HG02885 (cell line): ENCODE data around the gene EFHD2.
"Not testable (repeated sequence)": the region's sequence is repeated elsewhere in the genome, so short reads cannot be mapped to it uniquely, and the experiment has no call there.

Experiments used
- ATAC-seq: cut with Tn5 transposase; IDR thresholded peaks from one replicate; pipeline ENCODE4 v1.9.1; 2021; ENCODE audit warnings: mild to moderate bottlenecking; ENCODE audit not compliant: unreplicated experiment, poor library complexity

Gene EFHD2, protein sequence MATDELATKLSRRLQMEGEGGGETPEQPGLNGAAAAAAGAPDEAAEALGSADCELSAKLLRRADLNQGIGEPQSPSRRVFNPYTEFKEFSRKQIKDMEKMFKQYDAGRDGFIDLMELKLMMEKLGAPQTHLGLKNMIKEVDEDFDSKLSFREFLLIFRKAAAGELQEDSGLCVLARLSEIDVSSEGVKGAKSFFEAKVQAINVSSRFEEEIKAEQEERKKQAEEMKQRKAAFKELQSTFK

DNA sequence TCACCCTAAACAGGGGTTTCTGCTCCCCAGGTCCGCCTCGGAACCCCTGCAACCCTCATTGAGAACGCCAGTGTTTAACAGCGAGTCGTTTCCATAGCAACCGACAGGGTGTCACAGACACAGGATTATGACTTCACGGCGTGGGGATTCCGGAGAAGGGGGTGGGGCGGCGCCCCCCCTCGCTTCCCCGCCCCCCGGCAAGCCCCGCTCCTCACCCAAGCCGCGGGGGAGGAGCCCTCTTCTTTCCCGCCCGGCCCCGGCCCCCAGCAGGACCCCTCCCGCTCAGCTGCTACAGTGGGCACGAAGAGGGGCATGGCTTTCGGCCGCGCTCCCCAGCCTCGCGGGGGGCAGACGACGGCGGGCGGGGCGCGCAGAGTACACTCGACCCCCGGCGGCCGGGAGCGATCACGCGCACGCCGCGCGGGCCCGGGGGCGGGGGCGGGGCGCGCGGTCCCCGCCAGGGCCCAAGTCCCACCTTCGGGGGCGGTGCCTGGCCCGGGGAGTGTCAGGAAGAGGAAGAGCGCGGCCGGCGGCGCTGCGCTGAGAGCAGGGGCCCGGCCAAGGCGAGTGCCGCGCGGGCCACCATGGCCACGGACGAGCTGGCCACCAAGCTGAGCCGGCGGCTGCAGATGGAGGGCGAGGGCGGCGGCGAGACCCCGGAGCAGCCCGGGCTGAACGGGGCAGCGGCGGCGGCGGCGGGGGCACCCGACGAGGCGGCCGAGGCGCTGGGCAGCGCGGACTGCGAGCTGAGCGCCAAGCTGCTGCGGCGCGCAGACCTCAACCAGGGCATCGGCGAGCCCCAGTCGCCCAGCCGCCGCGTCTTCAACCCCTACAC is at the start of gene EFHD2:
TSS of gene EFHD2 (plus strand) at position 501 of the 835 bp plus-strand sequence. CDS start at position 585, 84 bp downstream.
- ATAC-seq, result peak; percentile 81

DNA sequence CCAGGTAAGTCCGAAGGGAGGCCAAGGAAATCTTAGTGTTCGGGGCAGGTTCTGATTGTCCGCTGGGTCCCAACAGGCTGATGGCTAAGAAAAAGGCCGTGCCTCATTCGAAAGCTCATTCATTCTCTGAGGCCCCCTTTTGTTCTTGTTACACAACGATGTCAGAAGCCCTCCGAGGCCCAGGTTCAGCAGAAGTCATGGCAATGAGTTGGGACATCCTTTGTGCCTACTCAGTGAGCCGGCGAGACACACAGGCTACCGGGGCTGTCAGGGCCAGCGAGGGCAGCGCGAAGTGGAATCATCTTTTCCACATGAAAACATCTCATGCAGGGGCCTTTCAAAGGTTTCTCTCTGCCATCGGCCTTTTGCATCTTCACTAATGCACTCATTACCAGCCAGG is 49.0 kb upstream of the EFHD2 start:
- ATAC-seq, result no peak

DNA sequence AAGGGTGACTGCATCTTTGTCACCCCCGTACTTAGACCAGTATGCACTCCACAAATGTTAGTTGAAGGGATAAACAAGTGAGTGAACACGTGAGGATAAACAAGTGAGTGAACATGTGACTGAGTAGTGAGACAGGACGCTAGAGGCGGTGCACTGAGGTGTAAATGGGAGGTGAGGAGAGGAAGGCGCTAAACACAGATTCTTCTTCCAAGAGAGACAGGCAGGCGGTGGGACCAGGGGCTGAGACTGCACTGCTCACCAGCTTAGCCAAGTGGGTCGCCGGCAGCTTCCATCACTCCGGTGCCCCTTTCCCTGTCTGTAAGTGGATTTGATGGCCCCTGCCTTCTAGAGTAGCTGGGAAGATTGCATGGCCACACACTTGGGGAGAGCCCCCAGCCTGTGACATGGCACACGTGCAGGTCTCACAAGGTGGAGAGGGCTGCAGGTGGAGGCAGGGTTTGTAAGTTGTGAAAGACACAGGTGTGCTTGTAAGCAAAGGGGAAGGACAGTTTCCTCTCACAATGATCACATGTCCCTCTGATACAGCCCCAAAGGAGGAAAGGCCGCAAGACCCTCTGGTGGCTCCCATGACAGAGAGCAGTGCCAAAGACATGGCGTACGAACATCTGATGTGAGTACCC is 47.5 kb upstream of the EFHD2 start:
- ATAC-seq, result no peak

DNA sequence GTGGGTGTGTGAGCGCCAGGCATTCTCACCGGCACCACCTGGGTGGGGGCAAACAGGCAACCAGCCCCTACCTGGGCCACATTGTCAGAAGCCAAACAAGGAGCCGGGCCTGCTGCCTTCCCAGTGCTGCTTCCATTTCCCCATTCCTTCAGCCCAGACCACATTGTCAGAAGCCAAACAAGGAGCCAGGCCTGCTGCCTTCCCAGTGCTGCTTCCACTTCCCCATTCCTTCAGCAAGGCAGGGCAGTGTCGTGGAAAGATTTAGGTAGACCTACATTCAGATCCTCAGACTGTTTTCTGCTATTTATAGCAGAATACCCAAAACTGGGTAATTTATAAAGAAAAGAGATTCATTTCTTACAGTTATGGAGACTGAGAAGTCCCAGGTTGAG is 47.0 kb upstream of the EFHD2 start:
- ATAC-seq, result no peak

DNA sequence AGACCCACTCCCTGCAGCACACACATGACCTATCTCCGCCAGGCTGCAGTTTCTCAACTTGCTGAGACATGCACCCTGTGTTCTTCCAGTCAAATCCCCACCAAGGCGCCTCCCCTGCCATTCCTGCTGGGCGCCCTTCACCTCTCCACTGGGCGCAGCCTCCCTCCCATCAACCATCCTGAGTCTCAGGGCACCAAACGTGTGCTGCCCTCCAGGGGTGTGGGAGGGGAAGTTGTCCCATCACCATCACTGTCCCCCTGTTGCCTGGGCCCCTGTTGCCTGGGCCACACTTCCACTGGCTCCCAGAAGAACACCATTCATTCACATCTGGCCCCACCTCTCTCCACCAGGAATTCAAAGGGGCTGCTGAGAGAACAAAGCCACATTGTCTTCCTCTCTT is 44.9 kb upstream of the EFHD2 start:
- no peak for ATAC-seq

DNA sequence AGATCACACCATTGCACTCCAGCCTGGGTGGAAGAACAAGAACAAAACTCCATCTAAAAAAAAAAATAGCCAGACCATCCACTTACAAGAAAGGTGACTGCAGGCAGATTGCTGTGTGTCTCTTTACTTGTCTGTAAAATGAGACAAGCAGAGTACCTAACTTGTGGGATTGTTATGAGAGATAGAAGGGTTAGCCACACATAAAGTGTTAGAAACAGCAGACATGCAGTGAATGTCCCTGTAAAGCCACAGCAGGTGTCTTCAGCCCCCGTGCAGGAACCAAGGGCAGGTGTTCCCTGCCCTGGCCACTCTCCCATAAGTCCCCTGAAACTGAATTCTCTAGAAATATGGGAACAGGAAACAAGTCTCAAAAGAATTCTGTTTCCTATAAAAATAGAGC is 40.8 kb upstream of the EFHD2 start:
- ATAC-seq, result no peak

DNA sequence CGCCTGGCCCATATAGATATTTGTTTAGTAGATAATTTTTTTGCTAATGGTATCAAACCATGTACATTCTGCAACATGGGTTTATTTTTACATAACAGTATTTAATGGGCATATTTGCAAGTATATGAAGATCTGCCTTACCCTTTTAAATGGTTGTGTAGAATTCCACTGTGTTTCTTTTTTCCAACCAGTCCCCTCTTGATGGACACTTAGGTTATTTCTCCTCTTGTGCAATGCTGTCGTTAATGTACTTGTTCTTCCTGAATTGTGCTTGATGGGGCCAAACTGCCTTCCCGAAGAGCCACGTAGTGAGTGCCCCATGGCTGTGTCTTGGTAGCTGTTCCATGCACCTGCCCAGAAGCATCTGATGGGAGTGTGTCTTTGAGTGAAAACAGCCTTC is 39.4 kb upstream of the EFHD2 start:
- no peak for ATAC-seq

DNA sequence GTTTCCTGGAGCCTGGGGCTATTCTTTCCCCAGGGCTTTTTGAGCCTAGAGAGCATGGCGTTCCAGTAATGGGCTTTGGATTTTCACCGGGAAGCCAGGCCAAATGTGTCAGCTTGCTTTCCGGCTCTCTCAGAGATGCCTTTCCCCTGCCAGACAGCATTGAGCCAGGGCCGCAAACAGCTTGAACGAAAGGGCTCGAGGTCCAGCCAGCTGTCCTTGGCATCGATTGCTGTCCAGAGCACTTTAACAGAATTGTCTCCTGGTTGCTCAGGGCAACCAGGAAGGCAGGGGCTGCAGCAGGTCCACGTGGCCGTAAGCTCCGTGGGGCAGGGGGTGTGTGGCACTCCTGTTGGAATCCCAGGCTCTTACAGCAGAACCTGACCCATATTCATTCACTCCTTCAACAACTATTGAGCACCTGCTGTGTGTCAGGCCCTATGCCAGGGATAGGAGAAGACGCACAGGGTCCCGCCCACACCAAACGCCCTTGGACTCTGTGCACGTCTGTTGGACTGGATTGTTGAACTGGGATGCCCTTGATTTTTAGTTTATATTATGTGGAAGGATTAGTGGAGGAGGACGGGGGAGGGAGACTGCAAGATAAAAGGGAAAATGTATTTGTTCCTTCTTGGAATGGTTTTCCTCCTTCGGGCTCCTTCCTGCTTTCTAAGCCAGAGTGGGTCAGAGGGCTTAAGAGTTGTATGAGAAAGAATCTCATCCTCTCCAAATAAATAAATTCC is 38.7 kb upstream of the EFHD2 start:
- ATAC-seq, result no peak

DNA sequence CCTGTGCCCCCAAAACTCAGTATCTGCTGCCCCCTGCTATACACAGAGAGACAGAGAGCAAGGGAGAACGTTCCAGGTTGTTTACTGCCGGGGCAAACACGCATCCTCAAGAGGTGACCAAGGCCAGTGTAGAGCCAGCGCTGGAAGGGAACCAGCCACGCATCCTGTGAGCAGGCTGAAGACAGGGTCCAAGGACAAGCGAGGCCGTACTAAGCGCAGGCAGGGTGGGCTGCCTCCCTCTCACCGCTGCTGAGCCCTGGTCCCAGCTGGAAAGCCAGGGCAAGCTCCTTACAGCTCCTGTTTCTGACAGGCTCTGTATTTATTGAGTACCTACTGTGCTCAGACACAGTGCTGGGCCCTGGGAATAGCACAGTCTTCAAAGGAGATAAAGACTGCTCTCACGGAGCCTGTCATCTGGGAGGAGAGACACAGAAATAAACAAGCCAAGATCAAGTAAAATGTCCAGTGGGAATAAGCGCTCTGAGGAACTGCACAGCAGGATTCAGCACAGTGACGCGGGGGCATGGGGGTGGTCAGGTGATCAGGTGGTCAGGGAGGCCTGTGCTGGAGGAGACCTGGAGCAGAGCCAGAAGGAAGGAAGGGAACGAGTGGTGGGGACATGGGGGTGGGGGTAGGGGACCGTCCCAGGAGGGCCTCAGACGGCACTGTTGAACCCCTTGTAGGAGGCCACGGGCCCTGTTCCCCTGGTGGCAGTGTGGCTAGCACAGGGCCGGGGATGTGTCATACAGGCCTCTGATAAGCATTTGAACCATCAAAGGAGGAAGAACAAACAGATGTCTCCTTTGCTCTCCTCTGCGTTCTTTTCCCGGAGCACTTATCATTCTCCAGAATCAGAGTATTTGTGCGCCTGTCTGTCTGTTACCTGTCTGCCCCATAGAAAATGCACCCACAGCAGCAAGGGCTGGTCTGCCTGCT is 37.8 kb upstream of the EFHD2 start:
- ATAC-seq, result no peak

DNA sequence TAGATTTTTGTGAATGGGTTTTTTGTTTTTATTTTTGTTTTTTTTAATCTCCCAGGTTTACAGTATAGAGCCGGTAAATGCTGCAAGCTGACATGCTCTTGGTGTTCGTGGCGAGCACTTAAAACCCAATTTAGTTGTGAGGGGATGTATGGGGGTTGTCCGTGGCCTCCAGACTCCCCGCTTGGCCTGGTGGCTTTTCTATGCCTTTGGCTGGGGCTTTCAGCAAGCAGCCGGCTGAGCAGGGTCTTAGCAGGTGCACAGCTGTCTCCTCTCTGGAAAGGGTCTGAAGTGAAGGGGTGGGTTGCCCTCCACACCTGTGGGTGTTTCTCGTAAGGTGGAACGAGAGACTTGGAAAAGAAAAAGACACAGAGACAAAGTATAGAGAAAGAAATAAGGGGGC is 31.0 kb upstream of the EFHD2 start:
- no peak for ATAC-seq

DNA sequence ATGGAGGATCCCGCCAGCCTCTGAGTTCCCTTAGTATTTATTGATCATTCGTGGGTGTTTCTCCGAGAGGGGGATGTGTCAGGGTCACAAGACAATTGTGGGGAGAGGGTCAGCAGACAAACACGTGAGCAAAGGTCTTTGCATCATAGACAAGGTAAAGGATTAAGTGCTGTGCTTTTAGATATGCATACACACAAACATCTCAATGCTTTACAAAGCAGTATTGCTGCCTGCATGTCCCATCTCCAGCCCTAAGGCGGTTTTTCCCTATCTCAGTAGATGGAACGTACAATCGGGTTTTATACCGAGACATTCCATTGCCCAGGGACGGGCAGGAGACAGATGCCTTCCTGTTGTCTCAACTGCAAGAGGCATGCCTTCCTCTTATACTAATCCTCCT is 30.5 kb upstream of the EFHD2 start:
- ATAC-seq, result not testable (repeated sequence)

DNA sequence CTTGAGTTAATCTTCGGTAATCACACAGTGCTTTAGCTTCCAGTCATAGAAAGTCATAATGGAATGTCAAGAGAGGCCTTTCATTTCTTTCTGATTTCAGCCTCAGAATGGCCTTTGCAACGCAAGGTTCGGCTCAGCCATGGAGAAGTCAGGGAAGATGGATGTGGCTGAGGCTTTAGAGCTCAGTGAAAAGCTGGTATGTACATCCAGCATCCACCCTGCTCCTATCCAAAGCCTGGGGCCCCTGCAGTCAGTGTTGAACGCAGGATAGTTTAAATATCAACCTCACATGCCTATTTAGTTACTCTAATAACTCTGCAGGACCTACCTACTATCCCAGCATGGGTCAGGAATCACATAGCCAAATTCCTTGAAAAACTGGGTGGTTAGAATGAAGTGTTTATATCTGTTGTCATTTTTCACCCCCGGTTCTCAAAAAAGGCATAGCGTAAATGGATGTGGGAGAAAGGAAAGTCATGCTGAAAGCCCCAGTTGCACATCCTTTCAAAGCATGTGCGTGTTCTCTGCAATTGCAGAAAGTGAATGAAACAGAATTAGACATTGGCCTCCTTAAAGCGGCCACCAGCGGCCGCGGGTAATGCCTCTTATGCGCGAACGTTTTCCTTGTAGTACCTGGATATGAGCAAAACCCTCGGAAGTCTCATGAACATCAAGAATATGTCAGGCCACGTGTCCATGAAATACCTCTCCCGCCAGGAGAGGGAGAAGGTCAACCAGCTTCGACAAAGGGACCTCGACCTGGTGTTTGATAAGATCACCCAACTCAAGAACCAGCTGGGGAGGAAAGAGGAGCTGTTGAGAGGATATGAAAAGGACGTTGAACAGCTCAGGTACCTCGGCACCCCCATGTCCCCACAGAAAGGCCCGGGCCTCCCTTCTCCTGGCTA is 28.8 kb upstream of the EFHD2 start:
- ATAC-seq, result no peak

DNA sequence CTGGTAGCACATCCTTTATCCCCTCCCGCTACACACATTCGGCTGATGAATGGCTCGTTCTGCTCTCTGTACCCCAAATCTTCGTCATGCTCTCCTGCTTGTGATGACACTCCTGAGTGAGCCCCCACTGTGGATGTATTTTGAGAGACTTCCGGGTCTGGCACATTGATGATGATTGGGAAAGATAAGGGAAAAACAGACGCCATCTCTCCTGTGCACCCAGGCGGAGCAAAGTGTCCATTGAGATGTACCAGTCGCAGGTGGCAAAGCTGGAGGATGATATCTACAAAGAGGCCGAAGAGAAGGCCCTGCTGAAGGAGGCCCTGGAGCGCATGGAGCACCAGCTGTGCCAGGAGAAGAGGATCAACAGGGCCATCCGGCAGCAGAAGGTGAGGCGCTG is 27.9 kb upstream of the EFHD2 start:
- ATAC-seq, result no peak

DNA sequence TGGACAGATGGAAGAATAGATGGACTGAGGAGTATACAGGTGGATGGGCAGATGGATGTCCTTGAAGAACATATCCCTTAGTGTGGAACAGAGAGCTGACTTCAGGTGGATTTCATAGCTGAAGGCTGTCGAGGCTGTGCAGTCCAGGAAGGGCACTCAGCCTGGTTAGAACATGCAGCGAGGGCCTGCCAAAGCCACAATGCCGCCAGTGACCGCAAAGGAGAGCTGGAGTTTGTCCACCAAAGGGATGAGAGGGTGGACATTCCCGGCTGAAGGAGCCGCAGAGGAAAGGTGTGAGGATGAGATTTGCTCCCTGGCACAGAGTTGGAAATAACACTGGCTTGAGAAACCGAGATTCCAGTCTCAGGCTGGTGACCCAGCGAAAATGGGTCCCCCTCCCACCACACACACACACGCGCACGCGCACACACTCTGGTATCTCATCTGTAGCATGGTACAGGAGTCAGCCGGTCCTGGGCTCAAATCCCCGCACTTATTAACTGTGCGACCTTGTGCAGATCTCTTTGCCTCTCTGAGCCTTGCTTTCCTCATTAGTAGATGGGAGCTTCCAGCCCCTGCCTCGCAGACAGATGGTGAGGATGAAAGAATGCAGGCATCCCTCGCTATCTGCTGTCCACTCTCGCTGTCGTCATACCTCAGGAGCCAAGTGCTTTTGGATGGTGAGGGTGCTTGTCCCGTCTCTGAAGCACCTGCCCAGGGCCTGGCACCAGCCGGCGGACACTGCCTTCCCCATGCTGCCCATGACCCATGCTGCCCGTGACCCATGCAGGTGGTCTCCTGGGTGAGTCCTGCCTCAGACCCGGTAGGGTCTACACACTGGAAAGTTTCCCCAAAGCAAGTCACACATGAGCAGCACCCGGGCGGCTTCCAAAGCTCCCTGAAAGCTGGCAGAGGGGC is 26.8 kb upstream of the EFHD2 start:
- ATAC-seq, result no peak

DNA sequence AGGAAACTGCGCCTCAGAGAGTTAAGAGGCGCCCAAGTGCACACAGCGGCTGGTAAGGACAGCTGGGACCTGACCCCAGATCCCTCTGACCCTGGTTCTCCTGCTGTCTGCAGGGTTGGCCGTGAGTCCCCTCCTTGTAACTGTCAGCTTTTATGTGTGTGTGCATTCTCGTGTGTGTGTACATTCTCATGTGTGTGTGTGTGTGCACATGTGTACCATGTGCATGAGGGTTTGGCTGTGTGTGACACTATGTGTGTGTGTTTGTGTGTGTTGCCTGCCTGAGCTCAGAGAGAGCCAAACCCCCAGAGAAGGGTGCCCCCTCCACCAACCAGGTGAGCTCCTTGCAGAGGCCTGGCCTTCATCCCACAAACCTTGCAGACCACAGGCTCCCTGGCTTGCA is 25.9 kb upstream of the EFHD2 start:
- ATAC-seq, result no peak

DNA sequence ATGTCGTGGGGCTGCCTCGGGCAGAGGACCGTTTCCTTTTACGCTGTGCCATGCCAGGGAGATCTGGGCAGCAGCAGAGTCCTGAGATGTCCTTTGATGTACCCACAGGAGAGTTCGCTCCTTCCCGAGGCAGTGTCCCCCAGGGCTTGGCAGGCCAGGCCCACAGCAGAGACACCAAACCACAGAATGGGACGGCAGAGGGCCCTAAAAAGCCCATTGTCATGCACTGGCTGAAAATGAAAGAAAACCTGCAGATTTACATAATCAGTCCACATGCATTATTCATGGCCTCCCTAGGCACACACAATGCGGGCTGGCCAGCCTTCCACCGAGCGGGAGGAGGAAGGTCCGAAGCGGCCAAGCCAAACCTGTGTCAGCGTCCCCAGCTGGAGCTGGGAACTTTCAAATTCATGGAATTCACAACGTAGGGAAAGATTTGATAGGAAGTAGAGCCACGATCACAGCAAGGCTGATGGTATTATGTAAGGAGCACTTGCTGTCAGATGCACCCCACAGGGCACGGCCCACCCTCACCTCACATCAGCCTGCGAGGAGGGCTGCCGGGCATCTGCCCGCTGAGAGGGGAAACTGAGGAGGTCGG is 25.3 kb upstream of the EFHD2 start:
- ATAC-seq, result peak; percentile 69

DNA sequence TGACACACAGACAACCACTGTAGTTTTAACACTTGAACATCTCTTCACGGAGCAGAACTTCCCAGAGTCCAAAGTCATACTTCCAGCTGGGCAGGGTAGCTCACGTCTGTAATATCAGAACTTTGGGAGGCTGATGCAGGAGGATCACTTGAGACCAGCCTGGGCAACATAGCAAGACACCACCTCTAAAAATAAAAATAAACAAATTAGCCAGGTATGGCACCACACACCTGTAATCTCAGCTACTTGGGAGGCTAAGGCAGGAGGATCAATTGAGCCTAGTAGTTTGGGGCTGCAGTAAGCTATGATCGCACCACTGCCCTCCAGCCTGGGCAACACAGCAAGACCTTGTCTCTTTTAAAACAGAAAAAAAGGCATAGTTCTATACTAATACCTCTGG is 24.3 kb upstream of the EFHD2 start:
- ATAC-seq, result no peak
